ENCODE data around the gene FBXO17. TPM values are rescaled to one million over a fixed set of nuclear protein-coding genes. Genes with fewer than 3 reads are reported as not detected.
"Not testable (repeated sequence)": the region's sequence is repeated elsewhere in the genome, so short reads cannot be mapped to it uniquely, and the experiment has no call there.

Gene FBXO17
- total and polyA plus RNA-seq, 8 donors = 5.8 to 13.8 (median 7.8) TPM

GRCh38 chr19:38945562-38946228 lies 29.8 kb downstream of the FBXO17 start:
- FAIRE-seq (no peak), ATAC-seq (no peak), DNase-seq (no peak)
- no peaks in the 10 kb centered on the region for H3K27me3 ChIP-seq
- TF ChIP-seq CTCF (IDR thresholded peaks at IDR 0.05) = no peak
- H3K27ac ChIP-seq = no peak overlapping the region
- intact Hi-C loops (cut with DNase I) = no loop called here
- H3K4me1 ChIP-seq = peaks cover 0 to 7% (median 0%) of the 10 kb centered on the region in 3 donors
- no peaks in the 10 kb centered on the region for H3K36me3 ChIP-seq
- 88 to 95% methylated on average over 3 of the region's 3 CpGs for WGBS, 2 donors
- H3K4me3 ChIP-seq = no peak overlapping the region
- H3K9me3 ChIP-seq = no peaks in the 10 kb centered on the region

- no peak for TF ChIP-seq CTCF (IDR thresholded peaks at IDR 0.05)
- DNase-seq (peak in 1 of 6 donors; percentile 62), ATAC-seq (no peak), FAIRE-seq (no peak)
- no peaks in the 10 kb centered on the region for H3K27me3 ChIP-seq
- no peaks in the 10 kb centered on the region for H3K9me3 ChIP-seq
- intact Hi-C loops (cut with DNase I) = no loop called here
- peaks cover 0 to 2% (median 0%) of the 10 kb centered on the region in 3 donors for H3K4me1 ChIP-seq
- 95 to 96% methylated on average over 11 to 12 of the region's 12 CpGs for WGBS, 2 donors
- no peak overlapping the region for H3K4me3 ChIP-seq
- no peak overlapping the region for H3K27ac ChIP-seq
- no peaks in the 10 kb centered on the region for H3K36me3 ChIP-seq
Observed at GRCh38 chr19:38944981-38945506, 30.5 kb downstream of the FBXO17 start.

- WGBS, 2 donors = 80 to 81% methylated on average over 20 of the region's 20 CpGs
Observed at GRCh38 chr19:38942471-38943181, 32.9 kb downstream of the FBXO17 start.

GRCh38 chr19:38941979-38942378 lies 33.6 kb downstream of the FBXO17 start:
- TF ChIP-seq CTCF (IDR thresholded peaks at IDR 0.05) = no peak
- no peak for DNase-seq
- intact Hi-C loops (cut with DNase I) = no loop called here
- Histone ChIP-seq H3K27me3 (no peaks in the 10 kb centered on the region), H3K4me3 (no peak overlapping the region), H3K36me3 (no peaks in the 10 kb centered on the region), H3K4me1 (no peaks in the 10 kb centered on the region), H3K27ac (no peak overlapping the region), H3K9me3 (no peaks in the 10 kb centered on the region)
- no peak for FAIRE-seq
- no peak for ATAC-seq
- 73 to 74% methylated on average over 2 of the region's 2 CpGs for WGBS, 2 donors

More at GRCh38 chr19:38942471-38943181, 32.9 kb downstream of the FBXO17 start:
- Histone ChIP-seq H3K4me3 (no peak overlapping the region), H3K36me3 (no peaks in the 10 kb centered on the region), H3K9me3 (no peaks in the 10 kb centered on the region), H3K27ac (no peak overlapping the region), H3K4me1 (no peaks in the 10 kb centered on the region), H3K27me3 (no peaks in the 10 kb centered on the region)
- DNase-seq = no peak
- no peak for ATAC-seq
- TF ChIP-seq CTCF (IDR thresholded peaks at IDR 0.05) = no peak
- intact Hi-C loops (cut with DNase I) = no loop called here
- no peak for FAIRE-seq

GRCh38 chr19:38941466-38941865 lies 34.1 kb downstream of the FBXO17 start:
- H3K36me3 ChIP-seq; H3K9me3 ChIP-seq; intact Hi-C loops (cut with DNase I); H3K27me3 ChIP-seq; H3K4me1 ChIP-seq; FAIRE-seq; H3K4me3 ChIP-seq; ATAC-seq; H3K27ac ChIP-seq: not testable (repeated sequence)
- peak in 1 of 6 donors; percentile 2 for DNase-seq
- WGBS, 2 donors = 80 to 88% methylated on average over 5 of the region's 5 CpGs

All from pancreas (tissue), 10 donors.